Keratinocyte (primary cell): ENCODE measurements around the gene PIWIL4.

Source experiments
- EZH2 ChIP-seq: IDR thresholded peaks from one replicate; pipeline ENCODE4 v1.6.1; 2012; ENCODE audit warnings: inconsistent platforms, mild to moderate bottlenecking, low read length, moderate library complexity
- TF ChIP-seq, protein P1 (sequence below), 3 experiments: IDR thresholded peaks in 1 of 3; conservative IDR thresholded peaks in 1 of 3; optimal IDR thresholded peaks in 1 of 3; 2 replicates in 2 of 3; 3 replicates in 1 of 3; pipeline versions ENCODE3 to v1.5.1; 2011; ENCODE audit warnings: low read length in 3 of 3, mild to moderate bottlenecking in 3 of 3, moderate library complexity in 2 of 3, control low read depth in 1 of 3, inconsistent platforms in 1 of 3; ENCODE audit not compliant: insufficient read depth in 2 of 3; ENCODE audit errors: extremely low read depth in 1 of 3

DNA sequence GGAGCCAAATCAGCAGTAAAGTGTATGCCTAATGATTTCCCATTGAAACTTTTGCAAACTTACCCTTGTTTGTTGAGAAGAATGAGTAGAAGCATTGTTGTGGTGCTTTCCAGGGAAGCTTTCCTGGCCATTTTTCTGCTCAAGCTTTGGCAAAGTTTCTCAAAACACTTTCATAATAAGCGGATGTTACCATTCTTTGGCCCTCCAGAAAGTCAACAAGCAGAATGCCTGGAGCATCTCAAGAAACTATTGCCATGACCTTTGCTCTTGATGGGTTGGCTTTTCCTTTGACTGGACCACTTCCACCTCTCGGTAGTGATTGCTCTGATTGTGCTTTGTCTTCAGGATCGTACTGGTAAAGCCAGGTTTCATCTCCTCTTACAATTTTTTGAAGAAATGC is 10.7 kb downstream of the PIWIL4 start:
- no peak for TF ChIP-seq EZH2
- TF ChIP-seq, protein P1, sequence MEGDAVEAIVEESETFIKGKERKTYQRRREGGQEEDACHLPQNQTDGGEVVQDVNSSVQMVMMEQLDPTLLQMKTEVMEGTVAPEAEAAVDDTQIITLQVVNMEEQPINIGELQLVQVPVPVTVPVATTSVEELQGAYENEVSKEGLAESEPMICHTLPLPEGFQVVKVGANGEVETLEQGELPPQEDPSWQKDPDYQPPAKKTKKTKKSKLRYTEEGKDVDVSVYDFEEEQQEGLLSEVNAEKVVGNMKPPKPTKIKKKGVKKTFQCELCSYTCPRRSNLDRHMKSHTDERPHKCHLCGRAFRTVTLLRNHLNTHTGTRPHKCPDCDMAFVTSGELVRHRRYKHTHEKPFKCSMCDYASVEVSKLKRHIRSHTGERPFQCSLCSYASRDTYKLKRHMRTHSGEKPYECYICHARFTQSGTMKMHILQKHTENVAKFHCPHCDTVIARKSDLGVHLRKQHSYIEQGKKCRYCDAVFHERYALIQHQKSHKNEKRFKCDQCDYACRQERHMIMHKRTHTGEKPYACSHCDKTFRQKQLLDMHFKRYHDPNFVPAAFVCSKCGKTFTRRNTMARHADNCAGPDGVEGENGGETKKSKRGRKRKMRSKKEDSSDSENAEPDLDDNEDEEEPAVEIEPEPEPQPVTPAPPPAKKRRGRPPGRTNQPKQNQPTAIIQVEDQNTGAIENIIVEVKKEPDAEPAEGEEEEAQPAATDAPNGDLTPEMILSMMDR (optimal IDR thresholded peaks at IDR 0.05 in 1 of 3, IDR thresholded peaks at IDR 0.05 in 1 of 3, conservative IDR thresholded peaks at IDR 0.05 in 1 of 3; ENCODE audit: extremely low read depth in 1 of 3, insufficient read depth in 2 of 3, low read length in 3 of 3), result no peak
